Measurements from ENCODE around the gene HSD17B14.
A peak's percentile ranks its signal among the peaks of the same experiment; 100 is the strongest.
"Not testable (repeated sequence)": the region's sequence is repeated elsewhere in the genome, so short reads cannot be mapped to it uniquely, and the experiment has no call there.

Gene HSD17B14

DNA sequence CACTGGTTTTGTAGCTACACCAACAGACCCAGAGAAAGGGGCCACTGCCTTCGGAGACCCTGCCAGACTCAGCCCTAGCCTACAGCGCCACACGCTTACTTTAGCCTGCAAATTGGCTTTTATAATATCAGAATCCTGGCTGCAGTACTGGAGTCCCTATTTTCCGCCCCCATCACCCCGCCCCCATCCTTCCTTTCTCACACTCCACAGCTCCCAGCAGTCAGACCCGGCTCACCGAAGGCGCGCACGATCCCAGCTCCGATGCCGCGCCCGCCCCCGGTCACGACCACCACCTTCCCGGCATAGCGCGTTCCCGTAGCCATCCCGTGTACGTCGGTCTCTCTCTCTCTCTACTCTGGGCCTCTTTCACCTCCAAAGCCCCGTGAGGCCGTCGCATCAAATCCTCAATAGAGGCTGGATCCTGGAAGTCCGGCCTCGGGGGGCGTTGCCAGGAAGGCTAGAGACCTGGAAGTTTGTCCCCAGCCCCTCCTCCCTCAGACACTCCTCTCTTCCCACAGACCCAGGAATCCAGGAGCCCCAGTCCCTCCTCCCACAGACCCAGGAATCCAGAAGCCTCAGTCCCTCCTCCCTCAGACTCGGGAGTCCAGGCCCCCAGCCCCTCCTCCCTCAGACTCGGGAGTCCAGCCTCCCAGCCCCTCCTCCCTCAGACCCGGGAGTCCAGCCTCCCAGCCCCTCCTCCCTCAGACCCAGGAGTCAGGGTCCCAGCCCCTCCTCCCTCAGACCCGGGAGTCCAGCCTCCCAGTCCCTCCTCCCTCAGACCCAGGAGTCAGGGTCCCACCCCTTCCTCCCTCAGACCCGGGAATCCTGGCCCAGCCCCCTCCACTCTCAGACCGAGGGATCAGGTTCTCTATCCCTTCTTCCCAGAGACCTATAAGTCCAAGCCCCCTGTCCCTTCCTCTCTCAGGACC, at the start of gene HSD17B14:
Gene HSD17B14 (minus strand): TSS at position 403 of the 929 bp plus-strand sequence. CDS start 80 bp downstream, at position 323.
- DNase-seq (ENCODE audit: extremely low spot score, insufficient read length, low read depth) (no peak), FAIRE-seq (no peak)

GRCh38 chr19:48883726-48884125, 47.4 kb upstream of the HSD17B14 start:
- FAIRE-seq = no peak

DNA sequence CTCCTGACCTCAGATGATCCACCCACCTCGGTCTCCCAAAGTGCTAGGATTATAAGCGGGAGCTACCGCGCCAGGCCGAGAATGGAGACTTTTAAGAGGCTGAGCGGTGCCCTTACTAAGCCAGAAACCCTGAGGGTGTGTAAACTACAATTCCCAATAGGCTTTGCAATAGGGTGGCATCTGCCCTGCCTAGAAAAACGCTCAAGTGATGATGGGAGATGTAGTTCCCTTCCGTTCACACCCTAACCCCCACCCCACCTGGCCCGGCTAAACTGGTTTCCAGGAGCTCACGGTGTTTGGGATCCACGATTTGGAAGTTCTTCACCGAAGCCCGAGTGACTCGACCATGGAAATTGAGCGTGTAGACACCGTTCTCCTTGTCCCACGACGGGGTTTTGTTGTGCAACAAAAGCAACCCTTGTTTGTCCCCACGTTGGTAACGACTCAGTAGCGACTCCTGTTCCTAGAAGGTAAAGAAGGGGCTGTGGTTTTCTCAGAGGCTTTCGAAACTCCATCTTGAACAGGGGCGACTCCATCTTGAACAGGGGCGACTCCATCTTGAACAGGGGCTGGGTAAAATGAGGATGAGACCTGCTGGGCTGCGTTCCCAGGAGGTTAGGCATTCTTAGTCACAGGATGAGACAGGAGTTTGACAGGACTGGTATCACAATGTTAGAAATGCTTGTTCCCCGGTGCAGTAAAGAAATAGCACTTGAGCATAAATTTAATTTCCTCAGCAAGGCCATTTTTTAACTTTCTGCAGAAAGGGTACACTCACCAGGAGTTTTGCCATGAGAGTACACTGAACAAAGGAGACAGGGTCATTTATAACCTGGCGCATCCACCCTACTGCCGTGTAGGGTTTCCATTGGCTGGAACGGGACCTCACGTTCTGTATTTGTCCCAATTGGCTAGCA, 45.7 kb upstream of the HSD17B14 start:
- DNase-seq (ENCODE audit: extremely low spot score, insufficient read length, low read depth) = no peak
- FAIRE-seq = no peak

More at GRCh38 chr19:48883726-48884125, 47.4 kb upstream of the HSD17B14 start:
- DNase-seq (ENCODE audit: extremely low spot score, insufficient read length, low read depth) = no peak

GRCh38 chr19:48879696-48880095, 43.4 kb upstream of the HSD17B14 start:
- DNase-seq (ENCODE audit: extremely low spot score, insufficient read length, low read depth); FAIRE-seq: not testable (repeated sequence)

- FAIRE-seq (no peak), DNase-seq (ENCODE audit: extremely low spot score, insufficient read length, low read depth) (no peak)
Measured at GRCh38 chr19:48879025-48879637, 42.8 kb upstream of the HSD17B14 start.

DNA sequence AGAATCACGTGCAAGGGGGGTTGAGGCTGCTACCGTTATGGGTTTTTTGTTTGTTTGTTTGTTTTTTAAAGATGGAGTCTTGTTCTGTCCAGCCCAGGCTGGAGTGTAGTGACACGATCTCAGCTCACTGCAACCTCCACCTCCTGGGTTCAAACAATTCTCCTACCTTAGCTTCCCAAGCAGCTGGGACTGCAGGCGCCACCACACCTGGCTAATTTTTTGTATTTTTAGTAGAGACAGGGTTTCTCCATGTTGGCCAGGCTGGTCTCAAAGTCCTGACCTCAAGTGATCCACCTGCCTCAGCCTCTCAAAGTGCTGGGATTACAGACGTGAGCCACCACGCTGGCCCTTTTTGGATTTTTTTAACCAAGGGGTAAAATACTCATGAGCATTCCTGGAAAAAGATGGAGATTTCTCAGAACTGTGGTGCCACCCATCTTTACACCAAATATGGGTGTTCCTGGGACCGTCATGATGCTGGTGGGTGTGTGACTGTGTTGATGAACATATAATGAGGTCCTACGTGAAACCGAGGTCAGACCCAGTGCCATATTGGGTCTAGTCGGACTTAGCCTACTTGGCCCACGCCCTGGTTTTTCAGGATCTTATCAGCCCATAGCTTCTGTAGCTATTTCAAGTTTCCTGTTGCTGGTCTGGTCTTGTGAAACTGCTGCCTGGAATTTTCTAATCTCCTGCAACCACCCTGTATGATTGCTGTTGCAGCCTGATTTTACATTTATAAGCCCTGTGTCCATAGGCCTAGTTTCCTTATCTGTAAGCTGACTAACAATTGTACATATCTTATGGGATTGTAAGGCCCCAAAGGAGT, 42.1 kb upstream of the HSD17B14 start:
- DNase-seq (ENCODE audit: extremely low spot score, insufficient read length, low read depth) (no peak), FAIRE-seq (no peak)

GRCh38 chr19:48877855-48878195, 41.5 kb upstream of the HSD17B14 start:
- DNase-seq (ENCODE audit: extremely low spot score, insufficient read length, low read depth) (no peak), FAIRE-seq (no peak)

GRCh38 chr19:48876043-48876981, 40.0 kb upstream of the HSD17B14 start:
- not testable (repeated sequence) for DNase-seq (ENCODE audit: extremely low spot score, insufficient read length, low read depth)
- FAIRE-seq = peak; percentile 83

DNA sequence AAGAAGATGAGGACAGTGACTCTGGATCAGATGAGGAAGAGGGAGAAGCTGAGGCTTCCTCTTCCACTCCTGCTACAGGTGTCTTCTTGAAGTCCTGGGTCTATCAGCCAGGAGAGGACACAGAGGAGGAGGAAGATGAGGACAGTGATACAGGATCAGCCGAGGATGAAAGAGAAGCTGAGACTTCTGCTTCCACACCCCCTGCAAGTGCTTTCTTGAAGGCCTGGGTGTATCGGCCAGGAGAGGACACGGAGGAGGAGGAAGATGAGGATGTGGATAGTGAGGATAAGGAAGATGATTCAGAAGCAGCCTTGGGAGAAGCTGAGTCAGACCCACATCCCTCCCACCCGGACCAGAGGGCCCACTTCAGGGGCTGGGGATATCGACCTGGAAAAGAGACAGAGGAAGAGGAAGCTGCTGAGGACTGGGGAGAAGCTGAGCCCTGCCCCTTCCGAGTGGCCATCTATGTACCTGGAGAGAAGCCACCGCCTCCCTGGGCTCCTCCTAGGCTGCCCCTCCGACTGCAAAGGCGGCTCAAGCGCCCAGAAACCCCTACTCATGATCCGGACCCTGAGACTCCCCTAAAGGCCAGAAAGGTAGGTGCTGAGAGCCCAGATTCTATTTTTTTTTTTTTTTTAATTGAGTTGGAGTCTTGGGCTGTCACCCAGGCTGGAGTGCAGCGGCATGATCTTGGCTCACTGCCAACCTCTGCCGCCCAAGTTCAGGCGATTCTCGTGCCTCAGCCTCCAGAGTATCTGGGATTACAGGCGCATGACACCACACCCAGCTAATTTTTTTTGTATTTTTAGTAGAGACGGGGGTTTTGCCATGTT, 38.2 kb upstream of the HSD17B14 start:
- DNase-seq (ENCODE audit: extremely low spot score, insufficient read length, low read depth) = no peak
- no peak for FAIRE-seq

DNA sequence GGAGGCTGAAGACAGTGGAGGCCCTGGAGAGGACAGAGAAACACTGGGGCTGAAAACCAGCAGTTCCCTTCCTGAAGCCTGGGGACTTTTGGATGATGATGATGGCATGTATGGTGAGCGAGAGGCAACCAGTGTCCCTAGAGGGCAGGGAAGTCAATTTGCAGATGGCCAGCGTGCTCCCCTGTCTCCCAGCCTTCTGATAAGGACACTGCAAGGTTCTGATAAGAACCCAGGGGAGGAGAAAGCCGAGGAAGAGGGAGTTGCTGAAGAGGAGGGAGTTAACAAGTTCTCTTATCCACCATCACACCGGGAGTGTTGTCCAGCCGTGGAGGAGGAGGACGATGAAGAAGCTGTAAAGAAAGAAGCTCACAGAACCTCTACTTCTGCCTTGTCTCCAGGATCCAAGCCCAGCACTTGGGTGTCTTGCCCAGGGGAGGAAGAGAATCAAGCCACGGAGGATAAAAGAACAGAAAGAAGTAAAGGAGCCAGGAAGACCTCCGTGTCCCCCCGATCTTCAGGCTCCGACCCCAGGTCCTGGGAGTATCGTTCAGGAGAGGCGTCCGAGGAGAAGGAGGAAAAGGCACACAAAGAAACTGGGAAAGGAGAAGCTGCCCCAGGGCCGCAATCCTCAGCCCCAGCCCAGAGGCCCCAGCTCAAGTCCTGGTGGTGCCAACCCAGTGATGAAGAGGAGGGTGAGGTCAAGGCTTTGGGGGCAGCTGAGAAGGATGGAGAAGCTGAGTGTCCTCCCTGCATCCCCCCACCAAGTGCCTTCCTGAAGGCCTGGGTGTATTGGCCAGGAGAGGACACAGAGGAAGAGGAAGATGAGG, 37.4 kb upstream of the HSD17B14 start:
- FAIRE-seq (no peak), DNase-seq (ENCODE audit: extremely low spot score, insufficient read length, low read depth) (no peak)

- FAIRE-seq (peak; percentile 72), DNase-seq (ENCODE audit: extremely low spot score, insufficient read length, low read depth) (no peak)
Measured at GRCh38 chr19:48872884-48873475, 36.7 kb upstream of the HSD17B14 start.

DNA sequence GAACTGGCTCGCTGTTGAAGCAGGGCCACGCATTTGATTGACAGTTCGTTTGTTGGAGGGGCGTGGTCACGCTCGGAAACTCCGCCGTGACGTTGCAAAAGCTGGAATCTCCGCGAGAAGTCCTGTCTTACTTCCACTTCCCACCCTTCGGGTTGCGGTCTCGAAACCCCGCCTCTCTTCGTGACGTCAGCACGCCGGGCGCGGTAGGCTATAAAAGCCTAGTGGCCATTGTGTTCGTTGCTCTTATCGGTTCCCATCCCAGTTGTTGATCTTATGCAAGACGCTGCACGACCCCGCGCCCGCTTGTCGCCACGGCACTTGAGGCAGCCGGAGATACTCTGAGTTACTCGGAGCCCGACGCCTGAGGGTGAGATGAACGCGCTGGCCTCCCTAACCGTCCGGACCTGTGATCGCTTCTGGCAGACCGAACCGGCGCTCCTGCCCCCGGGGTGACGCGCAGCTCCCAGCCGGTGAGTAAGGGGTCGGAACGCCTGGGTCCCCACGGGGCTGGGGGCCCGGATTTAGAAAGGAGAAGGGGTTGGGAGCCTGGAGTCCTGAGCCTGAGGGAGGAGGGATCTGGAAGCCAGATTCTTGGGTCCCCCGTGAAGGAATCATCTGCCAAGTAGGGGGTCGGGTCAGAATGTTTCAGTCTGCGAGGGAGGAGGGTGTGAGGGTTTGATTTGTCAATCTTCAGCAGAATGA, 36.0 kb upstream of the HSD17B14 start, which contains the start of gene PPP1R15A:
Gene PPP1R15A (plus strand): TSS at position 240 of the 702 bp plus-strand sequence. CDS start 813 bp downstream, outside the sequence.
- FAIRE-seq (peak; percentile 99), DNase-seq (ENCODE audit: extremely low spot score, insufficient read length, low read depth) (peak; percentile 87)

DNA sequence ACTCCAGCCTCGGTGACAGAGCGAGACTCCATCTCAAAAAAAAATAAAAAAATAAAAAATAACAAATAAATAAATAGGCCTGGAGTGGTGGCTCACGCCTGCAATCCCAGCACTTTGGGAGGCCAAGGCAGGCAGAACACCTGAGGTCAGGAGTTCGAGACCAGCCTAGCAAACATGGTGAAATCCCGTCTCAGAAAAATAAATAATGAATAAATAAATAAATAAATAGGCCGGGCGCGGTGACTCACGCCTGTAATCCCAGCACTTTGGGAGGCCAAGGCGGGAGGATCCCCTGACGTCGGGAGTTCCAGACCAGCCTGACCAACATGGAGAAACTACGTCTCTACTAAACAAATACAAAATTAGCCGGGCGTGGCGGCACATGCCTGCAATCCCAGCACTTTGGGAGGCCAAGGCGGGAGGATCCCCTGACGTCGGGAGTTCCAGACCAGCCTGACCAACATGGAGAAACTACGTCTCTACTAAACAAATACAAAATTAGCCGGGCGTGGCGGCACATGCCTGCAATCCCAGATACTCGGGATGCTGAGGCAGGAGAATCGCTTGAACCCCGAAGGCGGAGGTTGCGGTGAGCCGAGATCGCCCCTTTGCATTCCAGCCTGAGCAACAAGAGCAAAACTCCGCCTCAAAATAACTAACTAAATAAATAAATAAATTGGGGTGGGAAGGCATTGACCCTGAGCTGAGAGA, 35.3 kb upstream of the HSD17B14 start:
- FAIRE-seq; DNase-seq (ENCODE audit: extremely low spot score, insufficient read length, low read depth): not testable (repeated sequence)

DNA sequence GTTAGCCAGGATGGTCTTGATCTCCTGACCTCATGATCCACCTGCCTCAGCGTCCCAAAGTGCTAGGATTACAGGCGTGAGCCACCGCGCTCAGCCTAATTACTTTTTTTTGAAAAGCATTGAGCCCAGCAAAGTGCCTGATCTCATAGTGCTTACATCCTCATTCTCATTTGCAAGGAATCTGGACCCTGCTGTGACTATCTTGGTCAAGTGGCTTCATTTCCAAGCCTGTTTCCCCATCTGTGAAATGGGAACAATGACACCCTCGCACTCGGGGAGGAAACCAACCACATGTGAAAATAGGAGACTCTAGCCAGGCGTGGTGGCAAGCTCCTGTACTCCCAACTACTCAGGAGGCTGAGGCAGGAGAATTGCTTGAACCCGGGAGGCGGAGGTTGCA, 33.8 kb upstream of the HSD17B14 start:
- FAIRE-seq (no peak), DNase-seq (ENCODE audit: extremely low spot score, insufficient read length, low read depth) (no peak)

All from GM18507 (cell line).